ENCODE results near the gene F5.

Gene F5

DNA sequence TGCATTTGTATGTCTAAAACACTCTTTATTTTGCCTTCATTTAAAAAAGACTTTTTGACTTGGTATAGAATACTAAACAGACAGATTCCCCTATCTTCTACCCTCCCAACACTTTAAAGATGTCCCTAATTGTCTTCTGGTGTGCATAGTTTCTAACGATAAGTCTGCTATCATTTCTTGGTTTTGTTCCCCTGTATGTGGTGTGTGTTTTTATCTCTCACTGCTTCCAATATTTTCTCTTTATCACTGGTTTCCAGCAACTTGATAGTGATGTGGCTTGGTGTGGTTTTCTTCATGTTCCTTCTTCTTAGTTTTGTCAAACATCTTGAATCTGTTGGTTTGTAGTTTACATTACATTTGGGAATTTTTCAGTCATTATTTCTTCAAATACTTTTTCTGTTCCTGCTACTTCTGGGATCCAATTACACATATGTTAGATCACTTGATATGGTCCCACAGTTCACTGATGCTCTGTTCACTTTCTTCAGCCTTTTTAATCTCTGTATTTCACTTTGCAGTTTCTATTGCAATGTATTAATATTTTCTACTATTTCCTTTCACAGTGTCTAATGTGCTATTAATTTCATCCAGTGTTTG is 23.2 kb downstream of the F5 start:
- Mint-ChIP-seq H3K4me3 (no peak overlapping the region), H3K36me3 (ENCODE audit: low read depth) (no peaks in the 10 kb centered on the region), H3K27ac (no peak overlapping the region), H3K4me1 (no peaks in the 10 kb centered on the region), H3K9me3 (peaks cover 20% of the 10 kb centered on the region), H3K27me3 (ENCODE audit: low read depth, poor library complexity) (peaks cover 15% of the 10 kb centered on the region)
- TF ChIP-seq, protein P1, sequence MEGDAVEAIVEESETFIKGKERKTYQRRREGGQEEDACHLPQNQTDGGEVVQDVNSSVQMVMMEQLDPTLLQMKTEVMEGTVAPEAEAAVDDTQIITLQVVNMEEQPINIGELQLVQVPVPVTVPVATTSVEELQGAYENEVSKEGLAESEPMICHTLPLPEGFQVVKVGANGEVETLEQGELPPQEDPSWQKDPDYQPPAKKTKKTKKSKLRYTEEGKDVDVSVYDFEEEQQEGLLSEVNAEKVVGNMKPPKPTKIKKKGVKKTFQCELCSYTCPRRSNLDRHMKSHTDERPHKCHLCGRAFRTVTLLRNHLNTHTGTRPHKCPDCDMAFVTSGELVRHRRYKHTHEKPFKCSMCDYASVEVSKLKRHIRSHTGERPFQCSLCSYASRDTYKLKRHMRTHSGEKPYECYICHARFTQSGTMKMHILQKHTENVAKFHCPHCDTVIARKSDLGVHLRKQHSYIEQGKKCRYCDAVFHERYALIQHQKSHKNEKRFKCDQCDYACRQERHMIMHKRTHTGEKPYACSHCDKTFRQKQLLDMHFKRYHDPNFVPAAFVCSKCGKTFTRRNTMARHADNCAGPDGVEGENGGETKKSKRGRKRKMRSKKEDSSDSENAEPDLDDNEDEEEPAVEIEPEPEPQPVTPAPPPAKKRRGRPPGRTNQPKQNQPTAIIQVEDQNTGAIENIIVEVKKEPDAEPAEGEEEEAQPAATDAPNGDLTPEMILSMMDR (IDR thresholded peaks at IDR 0.05): no peak
- no peak for DNase-seq

- Mint-ChIP-seq H3K4me1 (no peaks in the 10 kb centered on the region), H3K36me3 (ENCODE audit: low read depth) (no peaks in the 10 kb centered on the region), H3K27me3 (ENCODE audit: low read depth, poor library complexity) (peaks cover 15% of the 10 kb centered on the region), H3K27ac (no peak overlapping the region), H3K9me3 (peaks cover 20% of the 10 kb centered on the region), H3K4me3 (no peak overlapping the region)
- TF ChIP-seq, protein P1 (IDR thresholded peaks at IDR 0.05): no peak
- no peak for DNase-seq
Measured at GRCh38 chr1:169561692-169562091, 24.6 kb downstream of the F5 start.

DNA sequence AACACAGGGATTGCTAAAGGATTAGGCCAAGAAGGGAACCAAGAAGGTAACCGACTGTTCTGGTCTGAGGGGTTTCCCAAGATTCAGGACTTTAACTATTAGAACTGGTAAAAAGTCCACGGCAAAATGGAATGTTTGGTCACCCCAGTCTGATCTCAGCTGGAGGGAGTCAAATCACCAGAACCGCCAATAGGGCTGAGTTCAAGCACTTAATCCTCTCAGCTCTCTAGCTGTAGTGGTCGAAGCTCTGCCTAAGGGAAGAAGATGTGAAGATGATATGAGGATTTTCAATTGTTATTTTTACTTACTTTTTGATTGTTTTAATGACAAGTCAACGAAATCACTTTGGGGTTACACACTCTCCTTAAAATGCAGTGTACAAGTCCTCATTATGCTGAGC is 29.1 kb downstream of the F5 start:
- no peak overlapping the region for H3K4me3 Mint-ChIP-seq
- TF ChIP-seq, protein P1 (IDR thresholded peaks at IDR 0.05): no peak
- H3K9me3 Mint-ChIP-seq: no peaks in the 10 kb centered on the region
- DNase-seq: no peak
- no peaks in the 10 kb centered on the region for H3K4me1 Mint-ChIP-seq
- H3K36me3 Mint-ChIP-seq (ENCODE audit: low read depth): no peaks in the 10 kb centered on the region
- no peak overlapping the region for H3K27ac Mint-ChIP-seq
- peaks cover 18% of the 10 kb centered on the region for H3K27me3 Mint-ChIP-seq (ENCODE audit: low read depth, poor library complexity)

GRCh38 chr1:169550294-169550693 is 36.0 kb downstream of the F5 start:
- Mint-ChIP-seq H3K4me1 (no peaks in the 10 kb centered on the region), H3K9me3 (no peaks in the 10 kb centered on the region), H3K4me3 (no peak overlapping the region), H3K36me3 (ENCODE audit: low read depth) (no peaks in the 10 kb centered on the region), H3K27ac (no peak overlapping the region), H3K27me3 (ENCODE audit: low read depth, poor library complexity) (peaks cover 7% of the 10 kb centered on the region)
- TF ChIP-seq, protein P1 (IDR thresholded peaks at IDR 0.05): peak; percentile 40
- no peak for DNase-seq

GRCh38 chr1:169548282-169548681 is 38.0 kb downstream of the F5 start:
- no peaks in the 10 kb centered on the region for H3K4me1 Mint-ChIP-seq
- no peak overlapping the region for H3K4me3 Mint-ChIP-seq
- TF ChIP-seq, protein P1 (IDR thresholded peaks at IDR 0.05): no peak
- H3K36me3 Mint-ChIP-seq (ENCODE audit: low read depth): no peaks in the 10 kb centered on the region
- peaks cover 6% of the 10 kb centered on the region for H3K27me3 Mint-ChIP-seq (ENCODE audit: low read depth, poor library complexity)
- no peaks in the 10 kb centered on the region for H3K9me3 Mint-ChIP-seq
- no peak for DNase-seq
- H3K27ac Mint-ChIP-seq: no peak overlapping the region

All from nephron progenitor cell (in vitro differentiated cells).